DMS 273 (cell line): ENCODE data around the gene LY6G5C.
"Not testable (repeated sequence)": the region's sequence is repeated elsewhere in the genome, so short reads cannot be mapped to it uniquely, and the experiment has no call there.

ENCODE experiments used
- DNase-seq: peaks from one replicate; lab custom pipeline; 2025; ENCODE audit not compliant: unreplicated experiment; lab: John Stamatoyannopoulos, UW

LY6G5C gene

DNA sequence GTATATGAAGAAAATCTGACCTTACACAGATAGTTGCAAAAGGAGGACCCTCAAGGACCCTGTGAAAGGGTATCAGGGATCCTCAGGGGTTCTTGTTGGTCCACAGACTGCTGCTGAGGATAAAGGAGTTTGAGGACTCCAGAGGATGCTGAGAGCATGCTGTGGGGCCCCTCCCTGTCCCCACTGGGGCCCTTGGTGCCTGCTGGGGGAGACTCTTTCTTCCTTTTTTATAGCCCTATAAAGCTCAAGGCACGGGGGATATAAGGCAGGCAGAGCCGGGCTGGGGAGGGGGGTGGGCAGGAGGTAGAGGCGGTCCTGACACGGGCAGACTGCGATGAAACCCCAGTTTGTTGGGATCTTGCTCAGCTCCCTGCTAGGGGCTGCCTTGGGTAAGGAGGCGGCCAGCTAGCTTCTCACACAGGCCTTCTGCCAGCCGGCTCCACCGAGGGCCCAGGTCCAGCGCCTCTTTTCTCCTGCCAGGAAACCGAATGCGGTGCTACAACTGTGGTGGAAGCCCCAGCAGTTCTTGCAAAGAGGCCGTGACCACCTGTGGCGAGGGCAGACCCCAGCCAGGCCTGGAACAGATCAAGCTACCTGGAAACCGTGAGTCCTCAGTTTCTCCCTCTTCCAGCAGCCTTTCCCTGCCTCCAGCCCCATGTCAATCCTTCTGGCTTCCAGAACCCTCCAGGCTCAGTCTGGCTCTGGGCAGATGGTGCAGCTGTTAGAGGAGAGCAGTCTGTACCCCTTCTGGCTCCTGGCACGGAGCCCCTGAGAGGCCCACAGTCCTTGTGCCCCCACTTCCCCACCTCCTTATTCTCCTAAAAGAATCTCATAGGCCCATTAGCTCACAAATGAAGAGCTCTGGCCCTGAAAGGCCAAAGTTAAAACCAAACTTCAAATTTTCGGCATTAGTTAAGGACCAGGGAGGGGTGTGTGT, 34.4 kb upstream of the LY6G5C start, which contains the start of gene LY6G6D:
LY6G6D (plus strand) TSS at position 327 of the 937 bp plus-strand sequence; CDS start at position 335, 8 bp downstream.
- DNase-seq, result peak; percentile 68

DNA sequence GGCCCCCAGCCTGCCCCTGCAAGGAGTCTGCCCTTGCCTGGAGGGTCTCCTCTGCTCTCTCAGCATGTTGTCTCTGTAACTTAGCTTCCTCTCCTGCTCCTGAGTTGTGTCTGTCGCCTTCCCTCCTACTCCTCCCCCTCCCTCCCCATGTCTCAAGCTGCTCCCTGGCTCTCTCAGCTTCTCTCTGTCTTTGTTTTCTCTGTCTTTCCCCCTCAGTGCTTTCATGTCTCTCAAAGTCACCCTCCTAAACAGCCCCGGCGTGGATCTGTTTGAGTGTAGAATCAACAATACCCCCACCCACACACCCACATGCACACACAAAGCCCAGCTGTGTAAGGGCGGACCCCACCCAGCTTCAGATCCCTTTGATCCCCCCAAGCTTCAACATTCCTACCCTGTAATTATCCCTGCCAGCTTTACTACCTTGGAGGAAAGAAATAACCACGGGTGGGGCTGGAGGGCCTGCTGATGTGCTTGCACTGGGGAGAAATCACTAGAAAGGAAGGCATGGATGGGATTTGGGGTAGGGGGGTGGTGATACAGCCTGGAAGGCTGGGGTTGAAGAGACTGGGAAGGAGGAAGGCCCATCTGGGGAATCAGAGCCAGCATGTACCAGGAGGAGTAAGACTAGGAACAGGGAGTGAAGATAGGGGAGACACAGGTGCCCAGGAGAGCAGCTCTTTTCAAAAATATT, 33.3 kb upstream of the LY6G5C start:
- DNase-seq, result no peak

DNA sequence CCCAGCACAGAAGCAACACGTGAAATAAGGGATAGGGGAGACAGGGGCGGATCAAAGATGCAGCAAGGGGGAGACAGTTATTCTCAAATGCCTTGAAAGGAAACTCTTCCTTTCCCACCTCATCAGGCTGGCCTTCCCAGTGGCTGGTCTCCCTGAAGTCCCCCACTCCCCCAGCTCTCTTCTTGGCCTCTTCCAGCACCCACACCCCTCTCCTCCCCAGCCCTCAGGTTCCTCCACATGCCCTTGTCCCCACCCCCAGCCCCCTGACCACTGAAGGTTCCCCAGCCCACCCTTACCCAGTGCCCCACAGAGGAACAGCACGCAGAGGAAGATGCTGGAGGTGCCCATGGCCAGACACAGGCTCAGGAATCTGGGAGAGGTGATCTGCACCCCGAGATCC, 32.6 kb upstream of the LY6G5C start:
- DNase-seq, result no peak

DNA sequence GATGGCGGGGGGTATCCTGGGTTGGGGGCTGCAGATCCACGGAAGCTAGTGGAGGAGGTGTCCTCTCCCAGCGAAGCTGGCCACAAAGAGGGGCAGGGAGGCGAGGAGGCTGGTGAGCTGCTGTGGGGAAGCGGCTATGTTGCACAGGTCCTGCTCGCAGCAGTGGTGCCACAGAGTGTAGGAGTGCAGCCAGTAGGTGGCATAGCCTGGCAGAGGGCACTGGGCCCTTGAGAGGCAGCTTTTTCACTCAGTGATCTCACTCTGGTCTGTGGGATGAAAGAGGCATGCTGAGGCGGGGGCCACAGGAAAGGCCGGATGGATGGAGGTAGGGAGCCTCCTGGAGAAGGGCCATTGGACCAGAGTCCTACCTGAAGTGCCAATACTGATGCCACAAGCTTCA, 31.4 kb upstream of the LY6G5C start:
- peak; percentile 40 for DNase-seq

DNA sequence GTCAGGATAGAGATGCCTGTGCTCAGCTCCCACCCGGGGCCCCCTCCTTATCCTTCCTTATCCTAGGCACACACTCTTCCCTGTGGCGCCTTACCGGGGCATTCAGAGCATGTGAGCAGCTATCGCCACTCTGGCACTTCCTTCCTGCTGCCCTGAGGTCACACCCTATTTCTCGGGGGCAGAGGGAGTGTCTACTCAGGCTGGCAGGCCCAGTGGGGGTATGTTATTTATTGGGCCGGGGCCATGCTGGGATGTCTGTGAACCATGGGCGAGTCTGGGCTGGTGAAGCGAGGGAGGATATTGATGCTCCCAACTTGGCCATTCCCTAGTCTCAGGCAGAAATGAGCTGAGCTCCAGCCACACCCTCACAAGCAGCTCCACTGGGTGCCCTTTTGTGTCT, 30.4 kb upstream of the LY6G5C start:
- no peak for DNase-seq

DNA sequence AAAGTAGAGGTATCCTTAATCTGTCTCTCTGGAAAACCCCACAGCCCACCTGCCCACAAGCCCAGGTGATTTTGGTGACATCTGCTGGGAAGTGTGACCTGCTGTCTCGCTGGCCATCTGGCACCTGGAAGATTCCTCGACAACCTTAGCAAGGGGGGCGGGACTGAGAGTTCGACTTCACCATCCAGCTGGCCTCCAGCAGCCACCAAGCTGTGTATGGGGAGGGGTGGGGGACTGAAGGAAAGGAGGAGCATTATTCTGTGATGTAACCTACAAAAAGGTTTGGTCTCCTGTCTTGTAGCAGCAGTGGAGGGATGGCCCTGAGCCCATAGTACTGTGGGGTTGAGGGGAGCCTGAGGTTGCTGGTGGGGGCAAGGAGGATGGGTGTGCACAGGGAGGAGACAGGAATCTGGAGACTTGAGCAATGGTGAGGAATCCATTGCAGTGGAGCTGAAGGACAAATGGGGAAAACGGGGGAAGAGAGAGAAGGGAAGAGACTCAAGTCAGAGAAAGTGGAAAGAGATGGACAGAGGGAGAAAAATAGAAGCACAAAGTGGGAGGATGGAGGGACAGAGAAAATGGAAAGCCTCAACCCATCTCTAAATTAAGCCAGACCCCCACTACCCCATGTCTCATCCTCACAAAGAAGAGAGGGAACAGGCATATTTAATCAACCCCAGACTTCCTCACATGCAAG, 29.8 kb upstream of the LY6G5C start:
- DNase-seq, result peak; percentile 57

DNA sequence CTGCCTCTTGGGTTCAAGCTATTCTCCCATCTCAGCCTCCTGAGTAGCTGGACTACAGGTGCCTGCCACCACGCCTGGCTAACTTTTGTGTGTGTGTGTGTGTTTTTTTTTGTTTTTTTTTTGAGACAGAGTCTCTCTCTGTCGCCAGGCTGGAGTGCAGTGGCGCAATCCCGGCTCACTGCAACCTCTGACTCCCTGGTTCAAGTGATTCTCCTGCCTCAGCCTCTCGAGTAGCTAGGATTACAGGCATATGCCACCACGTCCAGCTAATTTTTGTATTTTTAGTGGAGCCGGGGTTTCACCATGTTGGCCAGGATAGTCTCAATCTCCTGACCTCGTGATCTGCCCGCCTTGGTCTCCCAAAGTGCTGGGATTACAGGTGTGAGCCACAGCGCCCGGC, 28.3 kb upstream of the LY6G5C start:
- not testable (repeated sequence) for DNase-seq

DNA sequence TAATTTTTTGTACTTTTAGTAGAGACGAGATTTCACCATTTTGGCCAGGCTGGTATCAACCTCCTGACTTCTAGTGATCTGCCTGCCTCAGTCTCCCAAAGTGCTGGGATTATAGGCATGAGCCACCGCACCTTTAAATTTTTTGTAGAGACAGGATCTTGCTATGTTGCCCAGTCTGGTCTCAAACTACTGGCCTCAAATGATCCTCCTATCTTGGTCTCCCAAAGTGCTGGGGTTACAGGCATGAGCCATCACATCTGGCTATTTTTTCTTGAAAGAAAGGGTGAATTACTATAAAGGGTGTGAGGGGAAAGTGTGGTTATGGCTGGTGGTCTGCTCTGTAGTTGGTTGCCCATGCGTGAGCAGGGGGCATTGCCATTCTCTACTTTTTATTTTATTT, 27.4 kb upstream of the LY6G5C start:
- no peak for DNase-seq

DNA sequence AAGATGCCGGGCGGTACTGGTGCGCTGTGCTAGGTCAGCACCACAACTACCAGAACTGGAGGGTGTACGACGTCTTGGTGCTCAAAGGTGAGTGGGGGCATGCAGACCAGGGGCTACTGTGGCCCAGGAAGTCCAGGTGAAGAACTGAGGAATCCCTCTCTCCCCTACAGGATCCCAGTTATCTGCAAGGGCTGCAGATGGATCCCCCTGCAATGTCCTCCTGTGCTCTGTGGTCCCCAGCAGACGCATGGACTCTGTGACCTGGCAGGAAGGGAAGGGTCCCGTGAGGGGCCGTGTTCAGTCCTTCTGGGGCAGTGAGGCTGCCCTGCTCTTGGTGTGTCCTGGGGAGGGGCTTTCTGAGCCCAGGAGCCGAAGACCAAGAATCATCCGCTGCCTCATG, 26.8 kb upstream of the LY6G5C start:
- DNase-seq, result no peak

DNA sequence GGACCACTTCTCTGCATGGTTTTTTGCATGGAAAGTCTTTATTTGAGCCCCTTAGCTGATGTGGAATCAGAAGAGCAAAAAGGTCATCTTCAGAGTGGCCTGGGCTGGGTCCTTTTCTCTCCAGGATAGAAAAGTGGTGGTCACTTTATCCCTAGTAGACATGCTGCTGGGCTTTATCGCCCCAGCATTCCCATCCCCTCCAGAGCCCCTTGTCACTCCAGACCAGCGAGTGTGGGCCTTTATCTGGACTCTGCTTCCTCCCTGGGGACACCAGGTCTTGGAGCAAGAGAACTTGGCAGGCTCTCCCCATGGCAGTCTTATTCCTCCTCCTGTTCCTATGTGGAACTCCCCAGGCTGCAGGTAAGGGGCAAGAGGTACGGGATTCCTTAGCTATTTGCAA, 25.7 kb upstream of the LY6G5C start, which contains the start of gene LY6G6F:
LY6G6F (plus strand) TSS at position 268 of the 400 bp plus-strand sequence; CDS start at position 309, 41 bp downstream.
- no peak for DNase-seq

DNA sequence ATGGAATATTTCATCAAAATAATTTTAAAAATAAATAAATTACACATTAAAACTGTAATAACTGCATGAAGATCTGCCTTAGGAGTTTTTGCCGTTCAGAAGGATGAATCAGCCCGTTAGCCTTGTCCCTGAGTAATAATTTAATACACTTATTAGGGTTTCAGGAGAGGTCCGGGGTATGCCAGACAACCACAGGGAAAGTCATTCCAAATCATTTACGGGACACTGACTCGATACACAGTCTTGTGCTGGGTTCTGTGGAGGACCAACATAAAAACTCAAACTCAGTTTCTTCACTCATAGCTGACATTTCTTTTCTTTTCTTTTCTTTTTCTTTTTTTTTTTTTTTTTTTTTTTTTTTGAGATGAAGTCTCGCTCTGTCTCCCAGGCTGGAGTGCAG, 25.1 kb upstream of the LY6G5C start:
- DNase-seq, result no peak

DNA sequence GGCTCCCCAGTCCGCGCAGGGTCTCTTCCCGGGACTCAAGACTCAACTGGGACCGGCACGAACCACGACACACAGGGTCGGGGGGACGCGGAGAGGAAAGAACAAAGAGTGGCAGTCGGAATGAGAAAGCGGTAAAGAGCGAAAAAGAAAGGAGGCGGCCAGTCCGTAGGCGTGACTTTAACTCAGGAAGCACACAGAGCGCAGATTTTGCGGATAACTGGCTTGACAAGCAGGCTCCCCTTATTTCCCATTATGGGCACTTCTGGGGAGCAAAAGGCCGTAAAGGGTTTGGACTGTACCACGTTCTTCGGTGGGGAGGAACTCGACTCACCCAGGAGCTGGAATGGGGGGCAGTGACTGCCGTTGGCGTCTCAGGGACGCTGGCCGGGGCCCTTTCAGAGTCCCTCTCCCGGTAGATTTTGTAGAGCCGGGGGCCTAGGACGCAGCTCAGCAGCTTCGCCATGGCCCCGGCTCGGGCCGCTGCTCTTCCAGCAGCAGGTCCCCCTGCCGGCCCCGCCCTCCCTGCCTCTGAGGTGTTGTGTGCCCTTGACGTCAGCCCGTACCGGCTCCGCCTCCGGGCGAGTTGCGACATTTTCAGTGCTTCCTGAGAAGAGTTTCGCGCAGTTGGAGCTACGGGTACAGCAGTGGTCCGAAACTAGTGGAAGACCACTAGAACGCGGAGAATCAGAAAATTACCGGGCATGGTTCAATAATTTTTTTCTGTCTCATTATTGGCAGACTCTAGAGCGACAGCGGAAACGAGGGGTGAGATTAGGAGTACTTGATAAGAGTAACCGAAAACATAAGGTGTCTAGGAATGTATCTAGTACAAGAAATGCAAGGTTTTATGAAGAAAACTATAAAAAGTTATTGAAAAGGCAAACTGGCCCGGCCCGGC, 22.2 kb upstream of the LY6G5C start, which contains the start of gene ABHD16A:
ABHD16A (minus strand) TSS at position 506 of the 898 bp plus-strand sequence; CDS start at position 463, 43 bp downstream.
- DNase-seq, result peak; percentile 99

DNA sequence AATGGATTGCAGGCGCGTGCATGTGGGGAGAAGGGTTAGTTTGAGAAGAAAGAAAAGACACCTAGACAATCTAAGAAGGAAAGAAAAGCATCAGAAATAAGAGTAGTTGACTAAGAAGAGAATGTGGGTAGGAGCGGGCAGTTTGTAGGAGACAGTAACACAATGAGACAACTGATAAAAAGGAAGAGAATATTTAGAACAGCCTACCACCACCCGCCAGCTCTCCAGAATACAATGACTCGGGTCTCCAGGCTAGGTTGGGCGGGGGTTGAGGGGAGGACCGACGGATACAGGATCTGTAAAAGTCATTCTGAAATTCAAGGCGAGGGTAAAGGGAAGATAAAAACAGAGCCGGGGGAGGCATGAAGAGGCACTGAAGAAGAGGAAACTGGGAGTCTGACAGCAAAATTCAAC, 21.5 kb upstream of the LY6G5C start:
- DNase-seq, result peak; percentile 72

DNA sequence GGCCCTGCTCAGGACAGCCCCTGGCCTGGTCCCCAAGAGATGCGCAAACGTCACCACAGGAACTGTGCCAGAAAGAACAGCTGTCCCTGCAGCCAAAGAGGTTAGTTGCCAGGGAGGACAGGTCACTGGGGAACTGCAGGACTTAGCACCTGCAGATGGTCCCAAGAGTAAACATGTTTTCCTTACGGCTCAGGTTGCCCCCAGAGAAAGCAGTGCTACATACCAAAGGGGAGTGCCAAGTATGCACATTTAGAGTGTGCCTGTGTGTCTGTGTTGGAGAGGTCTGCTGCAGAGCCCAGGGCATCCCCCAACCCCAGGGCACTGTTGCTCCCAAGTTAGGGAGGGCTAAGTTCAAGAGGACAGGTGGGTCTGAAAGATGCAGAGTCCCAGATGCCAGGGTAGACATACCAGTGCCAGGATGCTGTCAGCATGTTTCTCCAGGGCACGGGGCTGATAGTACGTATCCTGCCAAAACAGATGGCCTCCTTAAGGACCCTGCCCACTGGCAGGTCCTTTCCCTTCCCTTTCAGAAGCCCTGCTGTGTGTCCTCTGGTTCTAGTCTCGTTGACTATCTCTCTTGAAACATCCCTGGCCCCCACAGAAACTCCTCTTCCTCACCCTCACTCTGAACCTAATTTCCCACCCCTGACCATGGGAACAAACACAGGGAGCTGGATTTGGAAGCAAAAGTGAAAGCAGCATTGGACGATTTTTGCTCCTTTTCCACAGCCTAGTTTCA, 21.0 kb upstream of the LY6G5C start:
- peak; percentile 80 for DNase-seq

DNA sequence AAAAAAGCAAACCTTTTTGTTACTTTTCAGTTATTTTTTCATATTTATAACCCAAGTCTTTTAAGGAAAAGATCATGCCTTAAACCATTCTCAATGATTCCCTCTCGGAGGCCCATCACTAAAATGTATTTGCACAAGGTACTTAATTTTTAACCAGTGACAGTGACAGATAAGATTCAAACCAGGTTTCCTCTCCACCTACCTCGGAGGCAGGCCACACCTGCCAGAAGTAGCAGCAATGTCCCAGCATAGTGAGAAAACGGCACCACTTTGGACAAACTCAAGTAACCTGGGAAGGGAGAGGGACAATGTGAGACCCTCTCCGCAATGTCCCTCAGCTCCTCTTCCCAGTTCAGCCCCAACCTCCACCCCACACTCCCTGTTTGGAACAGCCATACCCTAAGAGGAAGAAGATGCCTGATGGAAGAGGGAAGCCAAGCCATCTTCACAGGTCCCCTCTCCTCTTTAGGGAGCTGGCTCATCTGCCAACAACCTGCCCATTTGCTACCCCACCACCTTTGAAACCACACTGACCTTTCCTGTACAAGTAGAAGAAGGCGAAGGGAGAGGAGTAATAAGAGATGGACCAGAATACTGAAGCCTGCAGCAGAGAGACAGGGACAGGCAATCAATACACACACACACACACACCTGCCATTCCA, 20.0 kb upstream of the LY6G5C start:
- DNase-seq, result no peak

DNA sequence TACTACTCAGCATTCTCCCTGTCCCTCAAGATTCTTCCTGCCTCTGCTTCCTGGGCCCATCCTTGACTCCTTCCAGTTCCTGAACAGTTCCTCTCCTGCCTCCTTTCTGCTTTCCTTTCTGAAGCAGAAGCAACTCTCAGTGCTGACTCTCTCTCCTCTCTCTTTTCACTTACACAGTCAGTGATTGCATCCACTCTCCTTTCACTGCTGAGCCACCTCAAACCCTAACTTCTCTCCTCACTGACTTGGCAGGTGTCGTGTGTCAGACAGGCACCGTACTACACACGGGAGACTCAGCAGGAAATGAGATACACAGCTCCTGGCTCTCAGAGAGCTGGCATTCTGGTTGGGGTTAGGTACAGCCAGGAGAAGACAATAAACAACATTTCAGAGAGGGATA, 16.7 kb upstream of the LY6G5C start:
- DNase-seq, result peak; percentile 28

DNA sequence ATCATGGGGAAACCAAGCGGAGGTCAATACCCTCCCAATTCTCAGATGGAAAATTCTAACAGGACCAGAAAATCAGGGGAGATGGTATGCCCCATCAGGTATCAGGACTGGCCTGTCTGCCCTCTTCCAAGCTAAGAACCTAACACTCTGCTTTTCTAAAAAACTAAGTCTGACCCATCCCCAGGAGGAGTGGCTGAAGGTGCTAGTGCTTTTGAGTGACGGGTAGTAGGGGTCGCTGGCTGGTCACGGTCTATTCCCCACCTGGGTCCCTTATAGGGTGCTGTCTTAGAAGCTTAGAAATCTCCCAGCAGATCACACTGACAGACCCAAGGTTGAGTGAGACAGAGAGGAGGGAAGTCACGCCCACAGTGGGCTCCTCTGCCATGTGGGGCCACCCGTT, 12.7 kb upstream of the LY6G5C start:
- no peak for DNase-seq

DNA sequence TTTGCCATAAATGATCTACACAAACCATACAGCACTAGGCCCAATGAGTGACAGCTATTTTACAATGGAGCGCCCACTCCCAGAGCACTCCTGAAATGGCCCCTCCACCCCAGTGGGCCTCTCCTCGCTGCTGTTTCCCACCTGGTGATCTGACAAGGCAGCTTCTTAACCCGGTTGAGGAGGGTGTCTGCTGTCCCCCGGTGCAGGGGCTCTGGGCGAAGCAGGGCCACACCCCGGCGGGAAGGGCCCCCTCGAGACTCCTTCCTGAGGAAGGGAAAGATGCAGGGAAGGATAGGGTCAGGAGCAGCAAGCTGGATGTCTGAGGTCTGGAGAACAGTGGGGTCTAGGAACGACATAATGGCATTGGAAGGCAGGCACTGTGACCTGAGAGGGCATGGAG, 12.0 kb upstream of the LY6G5C start:
- no peak for DNase-seq

DNA sequence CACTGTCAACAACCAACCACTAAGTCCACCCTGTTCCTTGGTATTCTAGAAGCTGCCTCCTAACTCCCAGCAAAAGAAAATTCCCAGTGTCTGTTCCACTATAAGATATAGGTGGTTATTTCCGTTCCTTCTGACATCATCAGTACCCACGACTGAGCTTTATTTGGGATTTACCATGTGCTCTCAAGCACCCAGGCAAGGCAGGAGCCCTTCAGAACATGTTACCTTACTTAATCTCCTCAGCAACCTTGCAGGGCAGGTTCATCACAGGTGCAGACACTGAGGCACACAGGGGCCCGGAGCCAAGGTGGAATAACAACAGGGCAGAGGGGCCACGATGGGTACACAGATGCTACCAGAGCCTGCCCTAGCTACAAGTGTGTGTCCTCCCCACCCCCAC, 11.5 kb upstream of the LY6G5C start:
- no peak for DNase-seq
